Activated CD4-positive, alpha-beta T cell treated with anti-CD3 and anti-CD28 coated beads for 1 hour (primary cell): Measurements from ENCODE around the gene UBE2O.

Experiments
- DNase-seq: peaks from one replicate; pipeline ENCODE4 v3.0.0-alpha.2; 2020

The UBE2O gene

DNA sequence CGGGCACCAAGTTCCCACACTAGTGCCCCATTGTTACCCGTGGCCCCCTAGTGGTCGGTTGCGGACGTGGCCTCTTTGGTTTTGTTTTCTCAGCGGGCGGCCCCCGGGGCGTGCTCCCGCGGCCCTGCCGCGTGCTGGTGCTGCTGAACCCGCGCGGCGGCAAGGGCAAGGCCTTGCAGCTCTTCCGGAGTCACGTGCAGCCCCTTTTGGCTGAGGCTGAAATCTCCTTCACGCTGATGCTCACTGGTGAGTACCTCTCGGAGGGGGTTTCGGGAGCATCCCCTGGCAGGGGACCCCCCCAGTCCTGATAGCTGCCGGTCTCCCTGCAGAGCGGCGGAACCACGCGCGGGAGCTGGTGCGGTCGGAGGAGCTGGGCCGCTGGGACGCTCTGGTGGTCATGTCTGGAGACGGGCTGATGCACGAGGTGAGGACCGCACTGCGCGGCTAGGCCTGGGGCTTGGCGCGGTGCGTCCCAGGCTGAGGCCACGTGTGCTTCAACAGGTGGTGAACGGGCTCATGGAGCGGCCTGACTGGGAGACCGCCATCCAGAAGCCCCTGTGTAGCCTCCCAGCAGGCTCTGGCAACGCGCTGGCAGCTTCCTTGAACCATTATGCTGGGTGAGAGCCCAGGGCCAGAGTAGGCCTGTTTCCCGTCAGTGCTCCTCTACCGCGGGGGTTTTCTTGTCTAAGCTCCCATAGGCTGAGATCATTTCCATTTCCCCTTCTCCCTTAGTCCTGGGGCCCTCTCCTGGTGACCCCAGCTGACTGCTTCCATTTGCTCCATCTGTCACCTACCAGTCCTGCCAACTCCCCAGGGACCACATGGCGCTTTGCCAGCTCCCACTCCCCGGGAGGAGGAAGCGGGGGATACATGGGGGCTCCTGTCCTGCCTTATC lies 66.8 kb downstream of the UBE2O start:
- peak; percentile 73 for DNase-seq

DNA sequence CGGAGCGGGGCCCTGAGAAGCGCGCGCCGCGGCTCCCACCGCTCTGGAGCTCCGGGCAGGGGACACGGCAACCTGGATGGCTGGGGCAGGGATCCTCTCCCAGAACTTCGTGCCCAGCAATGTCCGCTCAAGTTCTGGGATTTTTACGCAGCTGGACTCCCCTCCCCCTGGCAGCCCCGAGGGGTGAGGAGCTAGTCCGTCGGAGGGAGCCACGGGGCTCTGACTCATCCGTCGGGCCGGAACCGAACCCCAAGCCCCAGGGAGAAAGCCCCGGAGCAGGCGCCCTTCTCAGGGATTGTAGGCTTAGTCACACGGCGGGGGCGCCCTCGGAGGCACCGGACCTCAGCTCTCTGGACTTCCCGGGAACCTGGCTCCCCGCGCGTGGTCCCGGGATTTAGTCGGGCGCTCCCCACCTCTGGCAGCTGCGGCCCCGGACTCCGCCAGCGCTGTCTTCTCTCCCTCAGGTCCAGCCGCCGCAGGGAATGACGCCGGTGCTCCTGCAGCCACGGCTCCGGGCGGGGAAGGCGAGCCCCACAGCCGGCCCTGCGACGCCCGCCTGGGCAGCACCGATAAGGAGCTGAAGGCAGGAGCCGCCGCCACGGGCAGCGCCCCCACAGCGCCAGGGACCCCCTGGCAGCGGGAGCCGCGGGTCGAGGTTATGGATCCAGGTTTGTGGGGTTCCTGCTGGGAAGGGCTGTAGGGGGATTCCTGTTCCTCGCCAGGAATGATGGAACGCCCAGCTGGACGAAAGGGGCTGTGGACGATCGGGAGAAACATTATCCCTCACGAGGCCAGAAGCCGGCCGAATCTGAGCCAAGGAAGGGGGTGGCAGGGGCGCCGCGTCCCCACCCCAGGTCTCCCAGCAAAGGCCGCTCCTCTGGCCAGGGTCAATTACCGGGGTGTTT lies 67.7 kb downstream of the UBE2O start:
- DNase-seq, result no peak

DNA sequence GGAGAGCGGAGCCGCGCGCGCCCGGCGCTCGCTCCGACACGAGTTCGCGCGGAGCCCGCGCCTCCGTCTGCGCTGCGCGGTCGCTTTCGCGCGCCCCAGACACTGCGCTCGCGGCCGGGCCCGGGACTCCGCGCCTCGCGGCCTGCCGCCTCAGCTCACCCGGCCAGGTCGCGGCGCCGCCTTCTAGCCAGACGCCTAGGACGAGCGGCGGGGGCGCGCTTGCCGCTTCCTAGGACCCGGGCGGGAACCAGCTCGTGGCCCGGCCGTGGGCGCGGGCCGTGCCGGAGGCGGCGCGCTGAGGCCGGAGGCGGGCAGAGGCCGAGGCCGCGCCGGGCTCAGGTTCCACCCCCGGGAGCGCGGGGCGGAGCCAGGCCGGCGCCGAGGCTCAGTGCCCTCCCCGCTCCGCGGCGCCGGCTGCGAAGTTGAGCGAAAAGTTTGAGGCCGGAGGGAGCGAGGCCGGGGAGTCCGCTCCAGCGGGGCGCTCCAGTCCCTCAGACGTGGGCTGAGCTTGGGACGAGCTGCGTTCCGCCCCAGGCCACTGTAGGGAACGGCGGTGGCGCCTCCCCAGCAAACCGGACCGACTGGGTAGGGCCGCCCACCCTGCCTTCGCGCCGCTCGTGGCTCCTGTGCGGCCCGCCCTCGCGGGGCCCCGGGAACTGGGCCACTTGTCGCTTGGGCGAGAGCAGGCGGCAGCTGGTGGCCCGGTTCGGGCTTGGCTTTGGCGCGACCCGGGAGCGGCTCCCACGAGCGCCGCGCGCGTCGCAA lies 68.5 kb downstream of the UBE2O start, which contains the start of gene SPHK1:
TSS of gene SPHK1 (plus strand) at position 388 of the 765 bp plus-strand sequence. CDS start 1,036 bp downstream, outside the sequence.
- peak; percentile 38 for DNase-seq

DNA sequence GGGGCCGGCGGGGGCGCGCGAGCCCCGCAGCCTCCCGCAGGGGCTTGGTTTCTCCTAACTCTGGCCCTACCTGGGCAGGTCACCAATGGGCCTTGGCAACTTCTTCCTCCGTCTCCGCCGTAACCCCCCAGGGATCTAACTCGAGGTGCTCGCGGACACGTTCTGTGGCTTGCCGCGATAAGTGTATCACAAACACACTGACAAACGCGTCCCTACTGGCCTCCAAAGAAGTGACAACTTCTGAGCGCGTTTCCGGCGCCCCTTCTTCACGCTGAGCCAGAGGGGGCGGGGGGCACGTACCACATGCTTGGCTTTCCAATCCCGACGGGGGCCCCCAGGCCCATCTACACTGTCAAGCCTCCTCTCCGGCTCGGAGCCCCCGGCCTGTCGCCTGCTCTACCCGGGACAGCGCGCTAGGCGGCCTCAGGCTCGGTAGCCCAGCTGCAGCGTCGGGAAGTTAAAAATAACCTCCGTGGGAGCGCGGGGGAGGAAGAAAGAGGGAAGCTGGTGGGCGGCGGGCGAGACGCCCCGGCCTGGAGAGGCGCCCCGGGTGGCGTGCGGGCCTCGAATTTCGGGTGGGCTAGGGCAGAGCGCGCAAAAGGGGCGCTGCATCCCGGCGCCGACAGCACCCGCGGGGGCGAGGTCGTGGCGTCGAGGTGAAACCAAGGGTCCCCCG lies 69.3 kb downstream of the UBE2O start:
- no peak for DNase-seq

DNA sequence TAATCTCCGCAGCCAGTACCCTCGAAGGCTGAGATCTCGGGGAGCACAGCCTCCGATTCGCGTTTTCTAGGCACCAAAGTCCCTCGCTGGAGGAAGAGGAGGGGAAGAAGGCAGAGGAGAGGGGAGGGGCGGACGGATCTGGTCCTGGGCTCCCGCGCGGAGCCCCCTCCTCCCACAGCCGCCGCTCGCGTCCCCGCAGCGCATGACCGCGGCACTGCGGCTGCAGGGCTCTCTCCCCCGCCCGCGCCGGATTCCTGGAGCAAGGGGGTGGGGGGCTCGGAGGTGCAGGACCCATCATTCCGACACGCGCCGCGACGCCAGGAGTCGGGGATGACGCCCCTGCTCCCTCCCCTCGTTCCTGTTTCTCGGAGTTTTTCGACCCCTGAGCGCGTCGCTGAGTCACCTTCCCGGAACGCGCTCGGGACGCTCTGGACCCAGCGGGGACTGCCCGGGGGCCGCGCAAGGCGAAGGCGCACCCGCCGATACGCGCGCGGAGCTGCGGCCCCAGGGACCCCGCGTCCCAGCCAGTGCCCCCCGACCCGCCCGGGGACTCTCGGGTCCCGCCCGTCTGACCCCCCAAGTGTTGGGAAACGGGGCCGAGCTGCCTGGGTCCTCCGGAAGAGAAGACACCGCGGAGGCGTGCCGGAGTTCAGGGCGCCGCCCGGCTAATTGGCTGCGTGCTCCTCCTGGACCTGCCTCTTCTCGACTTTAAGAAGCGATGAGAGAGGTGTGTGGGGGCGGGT lies 70.0 kb downstream of the UBE2O start:
- DNase-seq, result peak; percentile 36

DNA sequence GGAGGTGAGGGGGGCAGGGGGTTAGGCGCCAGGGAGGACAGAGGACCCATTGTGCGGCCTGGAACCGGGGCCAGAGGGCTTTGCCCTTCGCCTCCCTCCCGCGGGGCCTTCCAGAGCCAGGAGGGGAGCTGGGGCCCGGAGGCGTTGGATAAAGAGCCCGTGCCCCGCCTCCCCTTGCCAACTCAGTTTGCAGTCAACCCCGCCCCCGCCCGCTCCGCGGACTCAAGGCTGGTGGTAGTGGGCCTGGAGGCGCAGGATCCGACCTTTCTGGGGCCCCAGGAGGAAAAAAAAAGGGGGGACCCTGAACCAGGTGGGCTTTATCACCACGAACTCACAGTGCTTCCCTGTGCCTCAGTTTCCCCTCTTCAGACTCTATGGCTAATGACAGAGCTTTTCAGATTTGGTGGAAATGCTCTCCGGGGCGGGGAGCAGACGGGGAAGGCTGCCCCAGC lies 70.6 kb downstream of the UBE2O start:
- no peak for DNase-seq

DNA sequence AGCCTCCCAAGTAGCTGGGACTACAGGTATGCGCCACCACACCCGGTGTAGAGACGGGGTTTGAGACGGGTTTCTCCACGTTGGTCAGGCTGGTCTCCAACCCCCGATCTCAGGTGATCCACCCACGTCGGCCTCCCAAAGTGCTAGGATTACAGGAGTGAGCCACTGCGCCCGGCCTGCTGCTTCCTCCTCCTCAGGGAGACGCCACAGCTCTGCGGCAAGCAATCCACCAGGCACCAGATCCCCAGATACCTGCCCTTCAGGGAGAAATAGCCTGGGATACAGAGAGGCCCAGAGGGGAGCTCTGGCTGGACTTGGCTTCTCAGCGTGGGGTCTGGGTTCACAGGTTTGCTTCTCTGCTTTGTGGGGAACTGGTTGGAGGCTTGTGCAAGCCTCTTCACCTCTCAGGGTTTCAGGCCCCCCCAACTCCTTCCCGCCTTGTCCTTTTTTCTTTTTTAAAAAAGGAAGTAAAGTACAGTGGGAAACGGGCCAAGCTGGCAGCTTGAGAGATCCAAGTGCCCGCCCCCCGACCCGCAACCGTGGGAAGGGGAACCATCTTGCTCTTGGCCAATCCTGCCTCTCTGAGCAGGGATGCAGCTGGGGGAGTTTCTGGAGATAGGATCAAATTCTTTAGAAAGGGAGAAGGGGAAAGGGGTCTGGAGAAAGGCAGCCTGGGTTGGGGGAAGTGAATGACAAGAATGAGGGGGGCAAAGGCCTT lies 71.2 kb downstream of the UBE2O start:
- no peak for DNase-seq

DNA sequence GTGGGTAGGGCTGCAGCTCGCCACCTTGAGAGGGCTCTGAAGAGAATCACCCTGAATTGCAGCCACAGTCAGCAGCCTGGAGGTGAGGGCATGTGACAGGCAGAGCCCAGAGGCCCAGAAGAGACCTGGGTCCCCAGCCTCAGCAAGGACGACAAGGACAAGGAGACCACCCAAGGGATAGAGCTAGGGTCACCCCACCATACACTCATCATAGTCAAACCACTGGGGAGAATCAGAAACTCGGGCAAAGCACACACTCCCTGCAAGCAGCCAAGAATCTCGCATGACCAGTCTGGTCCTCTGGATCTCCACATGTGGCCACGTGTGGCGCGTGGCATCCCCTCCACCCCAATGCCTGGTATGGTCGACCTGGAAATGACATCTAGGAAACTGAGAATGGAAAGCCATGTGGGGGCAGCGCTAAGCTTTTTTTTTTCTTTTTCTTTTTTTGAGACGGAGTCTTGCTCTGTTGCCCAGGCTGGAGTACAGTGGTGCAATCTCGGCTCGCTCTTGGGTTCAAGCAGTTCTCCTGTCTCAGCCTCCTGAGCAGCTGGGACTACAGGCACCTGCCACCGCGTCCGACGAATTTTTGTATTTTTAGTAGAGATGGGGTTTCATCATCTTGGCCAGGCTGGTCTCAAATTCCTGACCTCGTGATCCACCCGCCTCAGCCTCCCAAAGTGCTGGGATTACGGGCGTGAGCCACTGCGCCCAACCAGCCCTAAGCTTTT lies 73.1 kb downstream of the UBE2O start:
- no peak for DNase-seq

DNA sequence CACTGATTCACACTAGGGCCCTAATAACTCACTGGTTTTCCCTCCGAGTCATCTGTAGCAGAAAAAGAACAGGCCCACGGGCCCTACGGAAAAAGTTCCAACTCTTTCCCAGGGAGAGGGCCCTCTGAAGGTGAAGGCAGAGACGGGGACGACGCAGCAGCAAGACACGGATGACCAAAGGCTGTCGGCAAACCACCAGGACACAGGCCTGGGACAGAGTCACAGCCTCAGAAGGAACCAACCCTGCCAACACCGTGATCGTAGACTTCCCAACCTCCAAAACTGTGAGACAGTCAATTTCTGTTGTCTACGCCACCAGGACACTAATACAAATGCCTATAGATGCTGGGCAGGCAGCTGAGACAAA lies 73.7 kb downstream of the UBE2O start:
- DNase-seq, result no peak

DNA sequence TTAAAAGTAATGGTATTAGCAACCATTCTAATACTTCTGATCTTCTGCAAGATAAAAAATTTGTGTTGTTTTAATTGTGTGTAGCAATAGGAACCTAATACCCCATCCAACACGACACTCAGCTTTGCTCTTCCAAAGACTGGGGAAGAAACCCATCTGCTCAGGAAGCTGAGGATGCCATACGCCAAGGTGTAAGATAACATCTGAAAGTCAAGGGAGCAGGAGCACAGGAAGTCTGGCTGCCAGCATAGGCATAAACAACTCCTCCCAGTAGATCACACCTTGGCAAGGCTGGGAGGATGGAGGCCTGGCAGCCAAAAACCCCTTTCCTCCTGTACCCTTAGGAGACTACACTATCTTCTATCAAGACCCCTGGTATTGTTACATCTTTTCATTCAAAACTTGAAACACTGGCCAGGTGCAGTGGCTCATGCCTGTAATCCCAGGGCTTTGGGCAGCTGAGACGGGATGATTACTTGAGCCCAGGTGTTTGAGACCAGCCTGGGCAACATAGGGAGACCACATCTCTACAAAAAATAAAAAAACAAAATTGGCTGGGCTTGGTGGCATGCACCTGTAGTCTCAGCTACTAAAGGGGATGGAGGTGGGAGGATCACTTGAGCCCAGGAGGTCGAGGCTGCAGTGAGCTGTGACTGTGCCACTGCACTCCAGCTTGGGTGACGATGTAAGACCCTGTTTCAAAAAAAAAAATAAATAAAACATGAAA lies 74.2 kb downstream of the UBE2O start:
- no peak for DNase-seq

DNA sequence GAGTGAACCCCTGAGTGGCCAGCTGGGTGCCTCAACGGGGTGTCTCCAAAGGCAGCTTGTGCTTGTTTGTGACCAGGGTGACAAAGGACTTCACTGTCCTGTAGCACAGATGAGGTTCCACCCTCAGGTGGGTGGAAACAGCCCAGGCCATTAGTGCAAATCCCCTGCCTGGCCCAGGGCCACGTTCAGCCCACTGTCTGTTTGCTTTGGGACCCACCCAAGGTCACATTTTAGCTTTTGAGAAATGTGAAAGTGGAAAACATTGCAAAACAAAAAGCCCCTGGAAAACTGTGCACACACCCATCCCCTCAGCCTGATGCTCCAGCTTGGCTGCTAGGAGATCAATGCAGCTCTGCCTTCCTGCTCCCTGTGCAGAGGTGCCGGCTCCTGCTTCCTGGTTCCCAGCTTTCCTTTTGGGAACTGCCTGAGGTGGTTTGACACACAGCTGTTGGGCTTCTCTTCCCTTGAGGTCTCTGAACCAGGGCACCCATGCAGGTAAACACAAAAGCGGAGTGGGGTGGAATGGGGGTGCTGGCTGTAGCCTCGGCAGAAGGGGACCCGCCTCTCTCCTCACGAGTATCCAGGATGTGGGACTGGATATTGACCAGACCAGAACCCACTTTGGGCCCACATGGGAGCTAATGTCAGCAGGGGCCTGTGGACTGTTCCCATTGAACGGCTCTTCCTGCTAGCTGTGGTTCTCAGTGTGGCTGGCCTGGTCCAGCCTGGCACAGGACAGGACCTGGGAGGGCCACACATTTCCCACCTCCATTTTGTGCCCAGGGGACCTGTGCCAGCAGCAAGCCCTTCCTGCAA lies 76.4 kb downstream of the UBE2O start:
- no peak for DNase-seq

DNA sequence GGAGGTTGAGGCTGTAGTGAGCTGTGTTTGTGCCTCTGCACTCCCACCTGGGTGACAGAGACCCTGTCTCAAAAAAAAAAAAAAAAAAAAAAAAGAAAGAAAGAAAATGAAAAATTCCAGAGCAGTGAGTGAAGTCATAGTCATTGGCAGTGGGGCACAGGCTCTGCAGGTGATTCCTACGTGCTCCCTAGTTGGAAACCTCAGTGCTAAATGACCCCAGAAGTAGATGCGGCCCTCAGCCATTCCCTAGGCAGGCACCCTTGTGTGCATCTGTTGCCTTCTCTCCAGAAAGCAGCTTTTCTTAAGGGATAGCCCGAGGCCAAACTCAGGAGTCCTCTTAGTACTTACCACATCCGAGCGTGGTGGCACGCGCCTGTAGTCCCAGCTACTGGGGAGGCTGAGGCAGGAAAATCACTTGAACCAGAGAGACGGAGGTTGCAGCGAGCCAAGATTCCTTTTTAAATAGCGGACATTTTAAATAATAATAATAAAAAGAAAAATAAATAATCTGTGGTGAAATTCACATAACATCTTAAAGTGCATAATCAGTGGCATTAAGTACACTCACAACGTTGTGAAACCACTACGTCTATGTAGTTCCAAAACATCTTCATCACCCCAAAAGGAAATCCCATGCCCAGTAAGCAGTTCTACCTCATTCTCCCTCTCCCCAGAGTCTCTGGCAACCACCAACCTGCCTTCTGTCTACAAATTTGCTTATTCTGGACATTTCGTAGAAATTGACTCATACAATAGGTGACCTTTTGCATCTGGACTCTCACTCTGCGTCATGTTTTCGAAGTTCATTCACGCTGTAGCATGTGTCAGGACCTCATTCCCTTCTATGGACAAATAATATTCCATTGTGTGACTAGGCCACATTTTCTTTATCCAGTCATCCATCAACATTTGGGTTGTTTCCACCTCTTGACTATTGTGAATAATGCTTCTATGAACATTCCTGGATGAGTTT lies 81.0 kb downstream of the UBE2O start:
- DNase-seq, result no peak

DNA sequence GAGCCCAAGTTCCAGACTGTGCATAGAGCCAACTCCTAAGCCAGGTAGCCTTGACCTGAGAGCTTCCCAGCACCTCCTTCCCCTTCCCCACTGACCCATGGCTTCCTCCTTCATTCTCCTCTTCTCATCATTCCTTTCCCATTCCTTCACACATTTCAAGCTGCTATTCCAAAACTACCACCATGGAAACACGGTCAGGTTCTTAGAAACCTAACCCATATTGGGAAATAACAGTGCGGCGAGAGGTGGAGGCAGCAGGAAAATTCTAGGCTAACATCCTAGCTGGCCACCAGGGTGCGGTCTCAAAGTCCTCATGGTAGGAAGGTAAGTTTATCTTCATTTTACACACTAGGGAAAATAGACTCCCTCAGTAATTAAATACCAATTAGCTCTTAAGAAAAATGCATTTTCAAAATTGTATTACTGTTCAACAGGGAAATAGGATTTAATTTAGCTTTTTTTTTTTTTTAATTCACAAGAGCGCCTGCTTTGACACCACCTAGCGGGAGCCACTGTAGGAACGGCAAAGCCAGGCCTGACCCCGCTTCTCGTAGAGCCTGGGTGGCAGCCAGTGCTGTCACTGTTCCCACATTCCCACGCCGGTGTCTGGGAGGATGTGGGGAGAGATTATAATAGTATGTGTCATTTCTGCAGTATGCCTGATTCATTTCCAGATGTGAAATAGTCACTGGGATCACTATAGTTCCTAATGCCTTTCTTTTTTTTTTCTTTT lies 82.5 kb downstream of the UBE2O start:
- no peak for DNase-seq

DNA sequence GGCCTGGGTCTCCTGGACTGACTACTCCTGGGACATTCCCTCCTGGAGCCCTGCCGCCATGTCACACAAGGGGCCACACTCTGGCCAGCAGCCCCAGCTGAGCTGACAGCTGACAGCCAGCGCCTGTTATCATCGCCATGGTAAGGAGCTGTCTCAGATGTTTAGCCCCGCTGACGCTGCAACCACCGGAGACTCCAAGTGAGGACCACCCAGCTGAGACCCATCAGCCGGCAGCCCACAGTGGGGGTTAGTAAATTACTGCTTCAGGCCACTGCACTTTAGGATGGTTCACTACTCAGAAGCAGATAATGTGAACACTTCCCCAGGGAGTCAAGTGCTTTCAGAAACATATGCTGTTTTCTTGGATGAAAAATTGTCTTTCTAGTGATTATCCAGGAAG lies 83.1 kb downstream of the UBE2O start:
- no peak for DNase-seq

DNA sequence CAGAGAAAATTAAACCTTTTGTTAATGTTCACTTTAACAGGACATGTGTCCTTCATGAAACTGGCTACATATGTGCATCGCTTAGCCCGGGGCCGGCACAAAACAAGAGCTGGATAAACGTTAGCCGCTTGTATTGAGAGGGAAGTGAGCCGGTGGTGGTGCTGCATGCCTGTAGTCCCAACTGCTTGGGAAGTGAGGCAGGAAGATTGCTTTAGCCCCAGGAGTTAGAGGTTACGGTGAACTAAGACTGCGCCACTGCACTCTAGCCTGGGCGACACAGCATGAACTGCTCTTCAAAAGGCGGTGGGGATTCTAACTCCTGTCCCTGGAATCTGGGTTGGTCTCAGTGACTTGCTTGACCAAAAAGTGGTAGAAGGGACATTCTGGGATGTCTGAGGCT lies 83.6 kb downstream of the UBE2O start:
- no peak for DNase-seq

DNA sequence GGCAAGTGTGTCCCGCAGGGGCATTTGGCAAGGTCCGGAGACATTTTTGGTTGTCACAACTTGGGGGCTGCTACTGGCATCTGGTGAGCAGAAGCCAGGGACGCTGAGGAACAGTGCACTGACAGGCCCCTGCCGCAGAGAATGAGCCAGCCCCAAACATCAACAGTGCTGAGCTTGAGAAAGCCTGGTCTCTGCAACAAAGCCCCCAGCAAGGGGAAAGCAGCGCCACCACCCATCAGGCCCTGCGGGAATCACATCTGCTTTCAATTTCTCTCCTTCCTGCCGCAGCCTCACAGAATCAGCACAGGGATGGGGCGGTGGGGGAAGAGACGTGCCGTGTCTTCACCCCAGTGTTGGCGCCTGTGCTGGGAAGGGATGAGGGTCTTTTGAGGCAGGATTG lies 84.4 kb downstream of the UBE2O start:
- DNase-seq, result no peak

DNA sequence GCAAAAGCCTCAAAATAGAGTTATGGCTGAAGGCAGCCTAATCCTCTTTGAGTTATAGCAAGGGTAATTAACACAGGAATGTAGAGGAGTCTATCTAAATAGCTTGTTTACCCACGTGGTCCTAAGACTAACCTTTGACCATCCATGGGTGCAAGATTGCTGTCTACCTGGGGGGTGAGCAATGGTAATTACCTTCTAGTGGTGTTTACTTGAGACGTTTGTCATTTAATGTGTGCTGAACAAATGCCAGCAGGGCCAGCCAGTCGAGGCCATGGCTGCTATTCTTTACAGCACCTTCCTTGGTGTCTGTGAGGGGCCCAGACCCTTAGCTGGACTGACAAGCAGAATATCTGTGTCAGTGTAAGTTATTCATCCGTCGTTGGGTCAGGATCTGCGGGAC lies 85.3 kb downstream of the UBE2O start:
- DNase-seq, result no peak
